ENCODE measurements around the gene DNAH14. TPM values are rescaled to one million over a fixed set of nuclear protein-coding genes. Genes with fewer than 3 reads are reported as not detected.

The DNAH14 gene
- total and polyA plus RNA-seq, 2 donors (not counting 1 experiment from before 2014, with no cell fraction given), result not detected

- H2AFZ ChIP-seq (ENCODE audit: insufficient read depth, low read depth, low read length, poor library complexity, severe bottlenecking), result no peak overlapping the region
- H3K79me2 ChIP-seq (ENCODE audit: control insufficient read depth, insufficient read depth, low read length), result no peaks in the 10 kb centered on the region
- H3K4me3 ChIP-seq (ENCODE audit: control extremely low read depth in 1 of 5, extremely low read depth in 1 of 5, insufficient read depth in 1 of 5, low read depth in 2 of 5, low read length in 4 of 5), result no peak overlapping the region
- ChIA-PET POLR2A (no interaction called here), CTCF (interaction anchor here (2.7 to 7.8 kb wide), 2 partner anchors 20 to 128 kb away, joined by 14 to 104 read pairs; partner anchors contain the start of gene LBR)
- intact Hi-C loops (cut with micrococcal nuclease), result no loop called here
- H3K36me3 ChIP-seq (replicated peaks in 1 of 2; ENCODE audit: control extremely low read depth in 1 of 2, control insufficient read depth in 1 of 2, extremely low read depth in 1 of 2, insufficient read depth in 2 of 2, low read length in 1 of 2), result no peaks in the 10 kb centered on the region
- Mint-ChIP-seq H3K9me3 (ENCODE audit: insufficient read depth) (no peaks in the 10 kb centered on the region), H3K27ac (no peak overlapping the region), H3K4me3 (no peak overlapping the region), H3K4me1 (peaks cover 39% of the 10 kb centered on the region), H3K27me3 (no peaks in the 10 kb centered on the region)
- no peak overlapping the region for H3K4me2 ChIP-seq (replicated peaks; ENCODE audit: low read depth, low read length, poor library complexity, severe bottlenecking)
- DNase-seq (no peak), ATAC-seq (ENCODE audit: low read depth) (no peak)
- H3K4me1 ChIP-seq (ENCODE audit: control insufficient read depth in 2 of 2, insufficient read depth in 2 of 2, low read length in 2 of 2), result peaks cover 29 to 44% of the 10 kb centered on the region in 2 donors
- no peak for TF ChIP-seq EZH2 (IDR thresholded peaks at IDR 0.05; ENCODE audit: borderline replicate concordance, insufficient read depth, low read depth, low read length, poor library complexity, severe bottlenecking)
- no peak for TF ChIP-seq CTCF (IDR thresholded peaks at IDR 0.05)
- H3K27ac ChIP-seq (ENCODE audit: low read length in 2 of 2), result no peak overlapping the region
- H3K9me3 ChIP-seq (ENCODE audit: control extremely low read depth in 1 of 3, control insufficient read depth in 2 of 3, insufficient read depth in 1 of 3, low read length in 2 of 3), result peaks cover 0 to 5% (median 0%) of the 10 kb centered on the region in 3 donors
- whole genome bisulfite sequencing (ENCODE audit: insufficient coverage), result 90% methylated on average over 8 of the region's 9 CpGs
- no peaks in the 10 kb centered on the region for H4K20me1 ChIP-seq (ENCODE audit: control insufficient read depth, insufficient read depth, low read length, poor library complexity, severe bottlenecking)
- no peaks in the 10 kb centered on the region for H3K27me3 ChIP-seq (replicated peaks in 1 of 4; ENCODE audit: control extremely low read depth in 1 of 4, control insufficient read depth in 3 of 4, insufficient read depth in 4 of 4, low read length in 3 of 4)
- H3K9ac ChIP-seq (ENCODE audit: low read length), result no peak overlapping the region
Observed at GRCh38 chr1:225446981-225447615, 517.6 kb downstream of the DNAH14 start.

GRCh38 chr1:225447650-225448089 is 518.2 kb downstream of the DNAH14 start:
- ChIA-PET POLR2A (no interaction called here), CTCF (interaction anchor here (1.0 kb wide), 1 partner anchor 20 kb away, joined by 3 read pairs; no protein-coding TSS in a partner anchor)
- Histone ChIP-seq H3K27ac (ENCODE audit: low read length in 2 of 2) (no peak overlapping the region), H3K79me2 (ENCODE audit: control insufficient read depth, insufficient read depth, low read length) (no peaks in the 10 kb centered on the region), H3K4me2 (replicated peaks; ENCODE audit: low read depth, low read length, poor library complexity, severe bottlenecking) (no peak overlapping the region), H3K4me3 (ENCODE audit: control extremely low read depth in 1 of 5, extremely low read depth in 1 of 5, insufficient read depth in 1 of 5, low read depth in 2 of 5, low read length in 4 of 5) (no peak overlapping the region), H3K9ac (ENCODE audit: low read length) (no peak overlapping the region), H3K9me3 (ENCODE audit: control extremely low read depth in 1 of 3, control insufficient read depth in 2 of 3, insufficient read depth in 1 of 3, low read length in 2 of 3) (peaks cover 0 to 5% (median 0%) of the 10 kb centered on the region in 3 donors), H3K27me3 (replicated peaks in 1 of 4; ENCODE audit: control extremely low read depth in 1 of 4, control insufficient read depth in 3 of 4, insufficient read depth in 4 of 4, low read length in 3 of 4) (peaks cover 0 to 3% (median 0%) of the 10 kb centered on the region in 4 experiments), H4K20me1 (ENCODE audit: control insufficient read depth, insufficient read depth, low read length, poor library complexity, severe bottlenecking) (no peaks in the 10 kb centered on the region), H3K36me3 (replicated peaks in 1 of 2; ENCODE audit: control extremely low read depth in 1 of 2, control insufficient read depth in 1 of 2, extremely low read depth in 1 of 2, insufficient read depth in 2 of 2, low read length in 1 of 2) (no peaks in the 10 kb centered on the region), H3K4me1 (ENCODE audit: control insufficient read depth in 2 of 2, insufficient read depth in 2 of 2, low read length in 2 of 2) (peaks cover 23 to 40% of the 10 kb centered on the region in 2 donors), H2AFZ (ENCODE audit: insufficient read depth, low read depth, low read length, poor library complexity, severe bottlenecking) (no peak overlapping the region)
- Mint-ChIP-seq H3K4me3 (no peak overlapping the region), H3K4me1 (peaks cover 35% of the 10 kb centered on the region), H3K27me3 (no peaks in the 10 kb centered on the region), H3K27ac (no peak overlapping the region), H3K9me3 (ENCODE audit: insufficient read depth) (no peaks in the 10 kb centered on the region)
- DNase-seq (no peak), ATAC-seq (ENCODE audit: low read depth) (no peak)
- intact Hi-C loops (cut with micrococcal nuclease), result no loop called here
- WGBS (ENCODE audit: insufficient coverage), result 75% methylated on average over 7 of the region's 8 CpGs
- TF ChIP-seq CTCF (IDR thresholded peaks at IDR 0.05), result no peak
- TF ChIP-seq EZH2 (IDR thresholded peaks at IDR 0.05; ENCODE audit: borderline replicate concordance, insufficient read depth, low read depth, low read length, poor library complexity, severe bottlenecking), result no peak

Measured in B cell (primary cell).